ENCODE data around the gene SMIM44. TPM values are rescaled to one million over a fixed set of nuclear protein-coding genes. Genes with fewer than 3 reads are reported as not detected.

SMIM44 gene
- total RNA-seq, 1 experiment from 2014 or later: not detected

- peaks cover 98% of the 10 kb centered on the region for H3K36me3 ChIP-seq
- H3K4me1 ChIP-seq (replicated peaks): no peaks in the 10 kb centered on the region
Observed at GRCh38 chr19:3523361-3524077, 40.3 kb upstream of the SMIM44 start.

DNA sequence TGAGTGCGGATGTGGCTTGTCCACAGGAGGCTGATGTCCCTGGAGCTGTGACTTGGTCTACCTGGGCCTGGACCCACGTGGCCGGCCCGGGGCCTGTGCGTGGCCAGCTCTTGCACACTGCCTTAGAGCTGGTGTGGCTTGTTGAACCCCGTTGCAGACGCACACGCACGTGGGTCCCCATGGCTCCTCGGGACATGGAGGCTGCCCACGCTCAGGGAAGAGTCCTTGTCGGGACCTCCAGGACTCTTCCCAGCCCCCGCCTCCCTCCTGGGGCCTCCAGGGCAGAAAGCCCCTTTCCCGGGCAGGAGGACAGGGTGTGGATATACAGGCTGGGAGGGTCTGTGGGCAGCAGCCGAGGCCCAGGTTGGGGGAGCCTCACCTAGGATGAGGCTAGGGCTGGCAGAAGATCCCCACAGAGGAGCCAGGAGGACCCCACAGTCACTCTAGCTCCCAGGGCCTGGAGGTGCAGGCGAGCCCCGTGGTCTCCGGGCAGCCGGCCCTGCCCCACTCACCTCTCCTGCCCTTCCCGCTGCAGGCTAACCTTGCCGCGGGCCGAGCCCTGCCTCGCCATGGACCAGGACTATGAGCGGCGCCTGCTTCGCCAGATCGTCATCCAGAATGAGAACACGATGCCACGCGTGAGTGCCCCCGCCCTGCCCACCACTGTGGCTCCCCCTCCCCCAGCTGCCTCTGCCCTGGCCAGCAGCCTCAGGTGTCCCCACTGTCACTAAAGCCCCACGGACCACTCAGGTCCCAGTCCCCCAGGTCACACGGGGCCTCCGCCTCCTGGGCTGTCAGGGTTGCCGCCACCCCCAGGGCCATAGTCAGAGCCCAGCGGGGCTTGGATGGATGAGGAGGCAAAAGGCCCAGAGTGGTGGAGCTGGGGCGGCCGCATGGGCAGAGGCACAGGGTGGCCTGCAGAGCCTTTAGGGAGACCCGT is 39.5 kb upstream of the SMIM44 start:
- DNase-seq (ENCODE audit: low read depth in 1 of 2, low spot score in 2 of 2): no peak
- Histone ChIP-seq H3K27ac (no peak overlapping the region), H3K4me1 (replicated peaks) (no peaks in the 10 kb centered on the region), H3K9me3 (replicated peaks) (no peaks in the 10 kb centered on the region), H3K27me3 (replicated peaks) (no peaks in the 10 kb centered on the region), H3K4me3 (no peak overlapping the region), H3K36me3 (peaks cover 95% of the 10 kb centered on the region)

More at GRCh38 chr19:3523361-3524077, 40.3 kb upstream of the SMIM44 start:
- Histone ChIP-seq H3K27me3 (replicated peaks) (no peaks in the 10 kb centered on the region), H3K27ac (no peak overlapping the region), H3K9me3 (replicated peaks) (no peaks in the 10 kb centered on the region), H3K4me3 (no peak overlapping the region)
- no peak for DNase-seq (ENCODE audit: low read depth in 1 of 2, low spot score in 2 of 2)

GRCh38 chr19:3521104-3521445 is 37.8 kb upstream of the SMIM44 start:
- DNase-seq (ENCODE audit: low read depth in 1 of 2, low spot score in 2 of 2): no peak
- H3K36me3 ChIP-seq: peaks cover 89% of the 10 kb centered on the region
- H3K27ac ChIP-seq: no peak overlapping the region
- no peak overlapping the region for H3K4me3 ChIP-seq
- H3K9me3 ChIP-seq (replicated peaks): no peaks in the 10 kb centered on the region
- no peaks in the 10 kb centered on the region for H3K27me3 ChIP-seq (replicated peaks)
- H3K4me1 ChIP-seq (replicated peaks): no peaks in the 10 kb centered on the region; the same call in 1 of the 2 replicates

- Histone ChIP-seq H3K4me1 (replicated peaks) (peaks cover under 1% of the 10 kb centered on the region; the same call in 1 of the 2 replicates), H3K27ac (no peak overlapping the region), H3K4me3 (no peak overlapping the region), H3K36me3 (peaks cover 83% of the 10 kb centered on the region), H3K9me3 (replicated peaks) (no peaks in the 10 kb centered on the region), H3K27me3 (replicated peaks) (no peaks in the 10 kb centered on the region)
- no peak for DNase-seq (ENCODE audit: low read depth in 1 of 2, low spot score in 2 of 2)
Observed at GRCh38 chr19:3520166-3521103, 37.2 kb upstream of the SMIM44 start.

- DNase-seq (ENCODE audit: low read depth in 1 of 2, low spot score in 2 of 2): no peak
- Histone ChIP-seq H3K4me1 (replicated peaks) (peaks cover 13% of the 10 kb centered on the region), H3K27ac (no peak overlapping the region), H3K9me3 (replicated peaks) (no peaks in the 10 kb centered on the region), H3K4me3 (no peak overlapping the region), H3K27me3 (replicated peaks) (no peaks in the 10 kb centered on the region), H3K36me3 (peaks cover 84% of the 10 kb centered on the region)
Observed at GRCh38 chr19:3519126-3519525, 35.9 kb upstream of the SMIM44 start.

GRCh38 chr19:3518659-3519058 is 35.4 kb upstream of the SMIM44 start:
- DNase-seq (ENCODE audit: low read depth in 1 of 2, low spot score in 2 of 2): no peak
- Histone ChIP-seq H3K4me3 (no peak overlapping the region), H3K27me3 (replicated peaks) (no peaks in the 10 kb centered on the region), H3K4me1 (replicated peaks) (peaks cover 18% of the 10 kb centered on the region), H3K36me3 (peaks cover 84% of the 10 kb centered on the region), H3K27ac (no peak overlapping the region), H3K9me3 (replicated peaks) (no peaks in the 10 kb centered on the region)

- no peak for DNase-seq (ENCODE audit: low read depth in 1 of 2, low spot score in 2 of 2)
- peaks cover 22% of the 10 kb centered on the region for H3K4me1 ChIP-seq (replicated peaks)
- peaks cover 84% of the 10 kb centered on the region for H3K36me3 ChIP-seq
- H3K27ac ChIP-seq: no peak overlapping the region
- H3K4me3 ChIP-seq: no peak overlapping the region
- H3K27me3 ChIP-seq (replicated peaks): no peaks in the 10 kb centered on the region
- no peaks in the 10 kb centered on the region for H3K9me3 ChIP-seq (replicated peaks)
Observed at GRCh38 chr19:3518255-3518654, 35.0 kb upstream of the SMIM44 start.

DNA sequence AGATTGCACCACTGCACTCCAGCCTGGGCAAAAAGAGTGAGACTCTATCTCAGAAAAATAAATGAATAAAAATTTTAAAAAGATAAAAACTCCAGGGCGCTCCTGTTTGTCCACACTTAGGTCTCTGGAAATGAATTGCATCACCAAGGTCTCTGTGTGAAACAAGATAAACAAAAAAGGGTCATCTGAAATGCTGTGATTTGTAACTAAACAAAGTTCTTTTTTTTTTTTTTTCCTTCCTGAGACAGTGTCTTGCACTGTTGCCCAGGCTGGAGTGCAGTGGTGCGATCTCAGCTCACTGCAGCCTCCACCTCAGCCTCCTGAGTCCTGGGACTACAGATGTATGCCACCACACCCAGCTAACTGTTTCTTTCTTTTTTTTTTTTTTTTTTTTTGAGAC is 34.4 kb upstream of the SMIM44 start:
- Histone ChIP-seq H3K4me1 (replicated peaks) (peaks cover 26% of the 10 kb centered on the region), H3K27ac (no peak overlapping the region), H3K27me3 (replicated peaks) (no peaks in the 10 kb centered on the region), H3K36me3 (peaks cover 82% of the 10 kb centered on the region), H3K9me3 (replicated peaks) (no peaks in the 10 kb centered on the region), H3K4me3 (no peak overlapping the region)
- no peak for DNase-seq (ENCODE audit: low read depth in 1 of 2, low spot score in 2 of 2)

DNA sequence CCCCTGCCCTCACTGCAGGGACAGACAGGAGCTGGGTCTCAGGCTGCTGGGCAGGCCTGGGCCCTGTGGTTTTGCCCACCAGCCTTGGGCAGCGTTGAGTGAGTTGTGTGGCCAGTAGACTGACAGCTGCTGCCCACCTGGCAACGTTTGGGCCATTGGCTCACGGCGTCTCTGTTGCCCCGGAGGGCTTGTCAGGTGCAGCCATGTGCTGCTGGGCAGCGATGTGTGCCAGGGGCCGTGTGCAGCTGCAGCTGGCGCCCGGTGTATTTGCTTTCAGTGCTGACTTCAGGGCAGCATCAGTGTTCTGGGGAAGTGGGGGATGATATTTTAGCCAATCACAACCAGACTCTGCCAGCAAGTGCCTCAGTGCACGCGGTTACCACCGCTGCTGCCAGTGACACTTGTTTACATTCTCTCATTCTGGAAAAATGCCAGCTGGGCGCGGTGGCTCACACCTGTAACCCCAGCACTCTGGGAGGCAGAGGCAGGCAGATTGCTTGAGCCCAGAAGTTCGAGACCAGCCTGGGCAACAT is 33.5 kb upstream of the SMIM44 start:
- peaks cover 82% of the 10 kb centered on the region for H3K36me3 ChIP-seq
- H3K4me1 ChIP-seq (replicated peaks): peaks cover 26% of the 10 kb centered on the region
- DNase-seq (ENCODE audit: low read depth in 1 of 2, low spot score in 2 of 2): no peak
- no peaks in the 10 kb centered on the region for H3K27me3 ChIP-seq (replicated peaks)
- no peak overlapping the region for H3K4me3 ChIP-seq
- no peak overlapping the region for H3K27ac ChIP-seq
- H3K9me3 ChIP-seq (replicated peaks): no peaks in the 10 kb centered on the region

GRCh38 chr19:3515891-3516422 is 32.7 kb upstream of the SMIM44 start:
- Histone ChIP-seq H3K4me3 (no peak overlapping the region), H3K27me3 (replicated peaks) (no peaks in the 10 kb centered on the region), H3K27ac (no peak overlapping the region), H3K36me3 (peaks cover 82% of the 10 kb centered on the region), H3K4me1 (replicated peaks) (peaks cover 26% of the 10 kb centered on the region), H3K9me3 (replicated peaks) (no peaks in the 10 kb centered on the region)
- DNase-seq (ENCODE audit: low read depth in 1 of 2, low spot score in 2 of 2): no peak

DNA sequence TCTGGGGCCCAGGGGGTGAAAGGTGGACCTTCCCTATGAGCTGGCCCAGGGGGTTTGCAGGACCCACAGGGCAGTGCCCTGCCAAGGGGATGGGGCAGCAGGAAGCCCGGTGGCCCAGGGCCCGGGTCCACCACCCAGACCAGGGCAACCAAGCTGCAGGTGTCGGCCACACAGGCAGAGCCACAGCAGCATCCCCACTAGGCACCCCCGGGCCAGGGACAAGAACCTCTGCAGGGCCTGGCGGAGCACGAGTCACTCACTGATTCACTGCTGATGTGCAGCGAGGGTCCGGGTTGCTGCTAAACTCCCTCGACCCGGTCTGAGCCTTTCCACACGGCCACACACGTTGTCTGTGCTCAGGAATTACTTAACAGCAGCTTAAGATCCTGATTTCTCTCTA is 31.7 kb upstream of the SMIM44 start:
- H3K9me3 ChIP-seq (replicated peaks): no peaks in the 10 kb centered on the region
- peaks cover 31% of the 10 kb centered on the region for H3K4me1 ChIP-seq (replicated peaks)
- peaks cover 82% of the 10 kb centered on the region for H3K36me3 ChIP-seq
- no peak overlapping the region for H3K4me3 ChIP-seq
- no peak overlapping the region for H3K27ac ChIP-seq
- H3K27me3 ChIP-seq (replicated peaks): no peaks in the 10 kb centered on the region
- DNase-seq (ENCODE audit: low read depth in 1 of 2, low spot score in 2 of 2): no peak

GRCh38 chr19:3513229-3514140 is 30.2 kb upstream of the SMIM44 start:
- H3K4me1 ChIP-seq (replicated peaks): peaks cover 45% of the 10 kb centered on the region
- DNase-seq (ENCODE audit: low read depth in 1 of 2, low spot score in 2 of 2): no peak
- peaks cover 82% of the 10 kb centered on the region for H3K36me3 ChIP-seq
- H3K9me3 ChIP-seq (replicated peaks): no peaks in the 10 kb centered on the region
- no peak overlapping the region for H3K4me3 ChIP-seq
- no peaks in the 10 kb centered on the region for H3K27me3 ChIP-seq (replicated peaks)
- no peak overlapping the region for H3K27ac ChIP-seq
